DND-41 (cell line): Measurements from ENCODE around the gene RAPGEF2.

Experiments
- ATAC-seq: fragments of 200-7000 bp; cut with Tn5 transposase; 3 replicates; pipeline ENCODE4 v1.9.1; 2021; ENCODE audit warnings: low read depth; ENCODE audit not compliant: insufficient read depth
- DNase-seq: peaks from one replicate; pipeline ENCODE4 v3.0.0-alpha.2; 2020
- H2AFZ ChIP-seq: 2 replicates; pipeline ENCODE4 v1.6.0; 2012; ENCODE audit warnings: low read depth, low read length
- H3K27ac ChIP-seq: 2 replicates; pipeline ENCODE4 v1.5.1; 2012; ENCODE audit warnings: low read length, inconsistent platforms
- H3K27me3 ChIP-seq: fragments of 200-600 bp; sonication (generic); 2 replicates; pipeline ENCODE4 v1.6.0; 2012; ENCODE audit warnings: low read length, mild to moderate bottlenecking, inconsistent platforms; ENCODE audit not compliant: insufficient read depth, poor library complexity
- H3K36me3 ChIP-seq: 2 replicates; pipeline ENCODE4 v1.5.1; 2012; ENCODE audit warnings: low read length, inconsistent platforms; ENCODE audit not compliant: insufficient read depth
- H3K4me1 ChIP-seq: 2 replicates; pipeline ENCODE4 v1.5.1; 2012; ENCODE audit warnings: mild to moderate bottlenecking, low read length; ENCODE audit not compliant: insufficient read depth
- H3K4me2 ChIP-seq: 2 replicates; pipeline ENCODE4 v1.6.0; 2012; ENCODE audit warnings: mild to moderate bottlenecking, moderate library complexity, low read length, inconsistent platforms; ENCODE audit not compliant: insufficient read depth
- H3K4me3 ChIP-seq, 2 experiments: fragments of 200-600 bp in 1 of 2; shearing (Covaris generic) in 1 of 2; 2 replicates each; pipeline ENCODE4 v1.5.1; 2012 to 2016; ENCODE audit warnings: inconsistent platforms in 2 of 2, low read length in 2 of 2, mild to moderate bottlenecking in 2 of 2, low read depth in 1 of 2, moderate library complexity in 1 of 2
- H3K79me2 ChIP-seq: 2 replicates; pipeline ENCODE4 v1.6.0; 2012; ENCODE audit warnings: low read length, inconsistent platforms; ENCODE audit not compliant: insufficient read depth
- H3K9ac ChIP-seq: 2 replicates; pipeline ENCODE4 v1.6.0; 2012; ENCODE audit warnings: low read depth, mild to moderate bottlenecking, inconsistent platforms, low read length, moderate library complexity
- H3K9me3 ChIP-seq: 2 replicates; pipeline ENCODE4 v1.5.1; 2012; ENCODE audit warnings: low read length, moderate library complexity, mild to moderate bottlenecking, inconsistent platforms; ENCODE audit not compliant: insufficient read depth, severe bottlenecking
- H4K20me1 ChIP-seq: 2 replicates; pipeline ENCODE4 v1.6.0; 2012; ENCODE audit warnings: low read length; ENCODE audit not compliant: insufficient read depth
- EZH2 ChIP-seq: IDR thresholded peaks from 3 replicates; pipeline ENCODE4 v1.6.1; 2012; ENCODE audit warnings: borderline replicate concordance, low read depth, mild to moderate bottlenecking, moderate library complexity, low read length, inconsistent platforms; ENCODE audit not compliant: severe bottlenecking
- TF ChIP-seq, protein P1 (sequence below): IDR thresholded peaks from 2 replicates; pipeline ENCODE4 v1.5.1; 2012; ENCODE audit warnings: borderline replicate concordance, low read length, moderate library complexity, mild to moderate bottlenecking; ENCODE audit not compliant: poor library complexity, severe bottlenecking; ENCODE audit errors: extremely low read depth

RAPGEF2 gene

GRCh38 chr4:159284733-159285132 is 181.9 kb downstream of the RAPGEF2 start:
- no peak overlapping the region for H2AFZ ChIP-seq
- ATAC-seq (no peak), DNase-seq (no peak)
- H3K4me3 ChIP-seq = no peak overlapping the region
- no peak overlapping the region for H3K4me2 ChIP-seq
- no peaks in the 10 kb centered on the region for H3K4me1 ChIP-seq
- no peaks in the 10 kb centered on the region for H3K79me2 ChIP-seq
- TF ChIP-seq EZH2 = no peak
- TF ChIP-seq, protein P1, sequence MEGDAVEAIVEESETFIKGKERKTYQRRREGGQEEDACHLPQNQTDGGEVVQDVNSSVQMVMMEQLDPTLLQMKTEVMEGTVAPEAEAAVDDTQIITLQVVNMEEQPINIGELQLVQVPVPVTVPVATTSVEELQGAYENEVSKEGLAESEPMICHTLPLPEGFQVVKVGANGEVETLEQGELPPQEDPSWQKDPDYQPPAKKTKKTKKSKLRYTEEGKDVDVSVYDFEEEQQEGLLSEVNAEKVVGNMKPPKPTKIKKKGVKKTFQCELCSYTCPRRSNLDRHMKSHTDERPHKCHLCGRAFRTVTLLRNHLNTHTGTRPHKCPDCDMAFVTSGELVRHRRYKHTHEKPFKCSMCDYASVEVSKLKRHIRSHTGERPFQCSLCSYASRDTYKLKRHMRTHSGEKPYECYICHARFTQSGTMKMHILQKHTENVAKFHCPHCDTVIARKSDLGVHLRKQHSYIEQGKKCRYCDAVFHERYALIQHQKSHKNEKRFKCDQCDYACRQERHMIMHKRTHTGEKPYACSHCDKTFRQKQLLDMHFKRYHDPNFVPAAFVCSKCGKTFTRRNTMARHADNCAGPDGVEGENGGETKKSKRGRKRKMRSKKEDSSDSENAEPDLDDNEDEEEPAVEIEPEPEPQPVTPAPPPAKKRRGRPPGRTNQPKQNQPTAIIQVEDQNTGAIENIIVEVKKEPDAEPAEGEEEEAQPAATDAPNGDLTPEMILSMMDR = no peak
- no peaks in the 10 kb centered on the region for H4K20me1 ChIP-seq
- no peak overlapping the region for H3K9ac ChIP-seq
- no peak overlapping the region for H3K27ac ChIP-seq
- no peaks in the 10 kb centered on the region for H3K36me3 ChIP-seq
- H3K27me3 ChIP-seq = no peaks in the 10 kb centered on the region
- no peaks in the 10 kb centered on the region for H3K9me3 ChIP-seq

DNA sequence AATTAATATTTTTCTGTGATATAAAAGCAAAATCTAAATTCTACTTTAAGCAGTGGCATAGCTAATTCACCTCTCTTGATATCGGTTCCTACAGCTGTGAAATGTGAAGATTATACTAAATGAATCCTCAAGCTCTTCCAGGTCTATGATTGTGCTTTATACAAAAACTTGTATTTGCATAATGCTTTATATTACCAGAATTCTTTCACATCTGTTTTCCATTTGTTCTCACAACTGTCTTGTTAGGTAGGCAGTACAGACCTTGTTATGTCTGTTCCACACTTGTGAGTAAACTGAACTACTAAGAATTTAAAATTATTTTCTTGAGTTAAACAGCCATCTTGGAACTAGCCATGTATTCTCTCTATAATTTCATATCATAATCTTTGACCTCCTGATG is 184.9 kb downstream of the RAPGEF2 start:
- no peaks in the 10 kb centered on the region for H3K4me1 ChIP-seq
- H3K79me2 ChIP-seq = no peaks in the 10 kb centered on the region
- H3K9me3 ChIP-seq = no peaks in the 10 kb centered on the region
- H3K9ac ChIP-seq = no peak overlapping the region
- no peak overlapping the region for H3K27ac ChIP-seq
- H2AFZ ChIP-seq = no peak overlapping the region
- ATAC-seq (no peak), DNase-seq (no peak)
- no peak overlapping the region for H3K4me3 ChIP-seq
- TF ChIP-seq, protein P1 = no peak
- no peak for TF ChIP-seq EZH2
- no peaks in the 10 kb centered on the region for H3K36me3 ChIP-seq
- no peaks in the 10 kb centered on the region for H4K20me1 ChIP-seq
- H3K27me3 ChIP-seq = no peaks in the 10 kb centered on the region
- no peak overlapping the region for H3K4me2 ChIP-seq

- Histone ChIP-seq H3K9me3 (no peaks in the 10 kb centered on the region), H3K27ac (no peak overlapping the region), H3K36me3 (no peaks in the 10 kb centered on the region), H3K4me1 (no peaks in the 10 kb centered on the region), H3K79me2 (no peaks in the 10 kb centered on the region), H3K4me3 (no peak overlapping the region), H2AFZ (no peak overlapping the region), H3K4me2 (no peak overlapping the region), H4K20me1 (no peaks in the 10 kb centered on the region), H3K27me3 (no peaks in the 10 kb centered on the region), H3K9ac (no peak overlapping the region)
- no peak for ATAC-seq
- DNase-seq = no peak
- TF ChIP-seq, protein P1 = no peak
- TF ChIP-seq EZH2 = no peak
Measured at GRCh38 chr4:159289682-159290081, 186.8 kb downstream of the RAPGEF2 start.
